Activated CD8-positive, alpha-beta memory T cell treated with anti-CD3 and anti-CD28 coated beads for 4 hours (primary cell): Measurements from ENCODE around the gene TLE4.
"Not testable (repeated sequence)": the region's sequence is repeated elsewhere in the genome, so short reads cannot be mapped to it uniquely, and the experiment has no call there.

Experiments
- DNase-seq, 2 donors: peaks; one replicate each; pipeline ENCODE4 v3.0.0-alpha.2; 2020; ENCODE audit warnings: low read depth in 2 of 2

Gene TLE4

GRCh38 chr9:79735023-79735779 is 163.4 kb downstream of the TLE4 start:
- no peak for DNase-seq

GRCh38 chr9:79736051-79736450 is 164.3 kb downstream of the TLE4 start:
- no peak for DNase-seq

- no peak for DNase-seq
Observed at GRCh38 chr9:79741381-79741780, 169.6 kb downstream of the TLE4 start.

- DNase-seq = no peak
Observed at GRCh38 chr9:79742110-79742721, 170.5 kb downstream of the TLE4 start.

- DNase-seq = no peak
Observed at GRCh38 chr9:79744521-79744920, 172.8 kb downstream of the TLE4 start.

GRCh38 chr9:79745752-79746336 is 174.1 kb downstream of the TLE4 start:
- DNase-seq = no peak

GRCh38 chr9:79751895-79752466 is 180.2 kb downstream of the TLE4 start:
- DNase-seq = not testable (repeated sequence)

- no peak for DNase-seq
Observed at GRCh38 chr9:79756414-79756813, 184.6 kb downstream of the TLE4 start.

- DNase-seq = no peak
Observed at GRCh38 chr9:79757074-79757473, 185.3 kb downstream of the TLE4 start.

GRCh38 chr9:79757881-79758669 is 186.3 kb downstream of the TLE4 start:
- DNase-seq = no peak

GRCh38 chr9:79759460-79759859 is 187.7 kb downstream of the TLE4 start:
- no peak for DNase-seq

- DNase-seq = no peak
Observed at GRCh38 chr9:79762070-79762469, 190.3 kb downstream of the TLE4 start.

GRCh38 chr9:79763671-79764285 is 192.0 kb downstream of the TLE4 start:
- no peak for DNase-seq

GRCh38 chr9:79764374-79764773 is 192.6 kb downstream of the TLE4 start:
- no peak for DNase-seq

- DNase-seq = no peak
Observed at GRCh38 chr9:79765466-79765865, 193.7 kb downstream of the TLE4 start.

- DNase-seq = no peak
Observed at GRCh38 chr9:79766091-79766490, 194.3 kb downstream of the TLE4 start.

GRCh38 chr9:79768194-79768593 is 196.4 kb downstream of the TLE4 start:
- no peak for DNase-seq

- DNase-seq = no peak
Observed at GRCh38 chr9:79769476-79770275, 197.9 kb downstream of the TLE4 start.

GRCh38 chr9:79774356-79774755 is 202.6 kb downstream of the TLE4 start:
- DNase-seq = no peak
